ENCODE data around the gene ZFP1. TPM values are rescaled to one million over a fixed set of nuclear protein-coding genes. Genes with fewer than 3 reads are reported as not detected.
A peak's percentile ranks its signal among the peaks of the same experiment; 100 is the strongest.

Gene ZFP1
- total RNA-seq, 1 donor from 2014 or later = 10.4 TPM

GRCh38 chr16:75195811-75196790 is 47.8 kb downstream of the ZFP1 start:
- intact Hi-C loops (cut with DNase I) = no loop called here
- H3K4me3 ChIP-seq = no peak overlapping the region
- no peak overlapping the region for H3K27ac ChIP-seq
- no peaks in the 10 kb centered on the region for H3K9me3 ChIP-seq
- TF ChIP-seq CTCF (IDR thresholded peaks at IDR 0.05) = no peak
- peaks cover 22% of the 10 kb centered on the region for H3K27me3 ChIP-seq (ENCODE audit: low read depth)
- ATAC-seq (no peak), DNase-seq (peak; percentile 38)
- H3K4me1 ChIP-seq = no peaks in the 10 kb centered on the region
- no peaks in the 10 kb centered on the region for H3K36me3 ChIP-seq

- Histone ChIP-seq H3K4me3 (no peak overlapping the region), H3K27me3 (ENCODE audit: low read depth) (peaks cover 22% of the 10 kb centered on the region), H3K36me3 (no peaks in the 10 kb centered on the region), H3K4me1 (no peaks in the 10 kb centered on the region), H3K9me3 (no peaks in the 10 kb centered on the region), H3K27ac (no peak overlapping the region)
- peak; percentile 14 for DNase-seq
- no peak for ATAC-seq
- TF ChIP-seq CTCF (IDR thresholded peaks at IDR 0.05) = no peak
- intact Hi-C loops (cut with DNase I) = no loop called here
These were observed 48.5 kb downstream of the ZFP1 start for GRCh38 chr16:75196836-75197235.

GRCh38 chr16:75197522-75198134 is 49.3 kb downstream of the ZFP1 start:
- Histone ChIP-seq H3K27ac (no peak overlapping the region), H3K27me3 (ENCODE audit: low read depth) (peaks cover 22% of the 10 kb centered on the region), H3K36me3 (no peaks in the 10 kb centered on the region), H3K9me3 (no peaks in the 10 kb centered on the region), H3K4me1 (no peaks in the 10 kb centered on the region), H3K4me3 (no peak overlapping the region)
- ATAC-seq (no peak), DNase-seq (peak; percentile 16)
- intact Hi-C loops (cut with DNase I) = no loop called here
- no peak for TF ChIP-seq CTCF (IDR thresholded peaks at IDR 0.05)

- no peaks in the 10 kb centered on the region for H3K36me3 ChIP-seq
- H3K4me1 ChIP-seq = no peaks in the 10 kb centered on the region
- DNase-seq (peak; percentile 41), ATAC-seq (no peak)
- TF ChIP-seq CTCF (IDR thresholded peaks at IDR 0.05) = no peak
- no peak overlapping the region for H3K27ac ChIP-seq
- H3K9me3 ChIP-seq = no peaks in the 10 kb centered on the region
- peaks cover 22% of the 10 kb centered on the region for H3K27me3 ChIP-seq (ENCODE audit: low read depth)
- no peak overlapping the region for H3K4me3 ChIP-seq
- intact Hi-C loops (cut with DNase I) = no loop called here
These were observed 49.8 kb downstream of the ZFP1 start for GRCh38 chr16:75198135-75198600.

GRCh38 chr16:75202069-75202590 is 53.8 kb downstream of the ZFP1 start:
- TF ChIP-seq CTCF (IDR thresholded peaks at IDR 0.05) = no peak
- peak; percentile 35 for DNase-seq
- Histone ChIP-seq H3K4me3 (no peak overlapping the region), H3K27me3 (ENCODE audit: low read depth) (peaks cover 13% of the 10 kb centered on the region), H3K9me3 (no peaks in the 10 kb centered on the region), H3K4me1 (no peaks in the 10 kb centered on the region), H3K27ac (no peak overlapping the region), H3K36me3 (no peaks in the 10 kb centered on the region)
- no peak for ATAC-seq
- intact Hi-C loops (cut with DNase I) = no loop called here
